HG02840 (cell line): ENCODE results near the gene KIF12.
"Not testable (repeated sequence)": the region's sequence is repeated elsewhere in the genome, so short reads cannot be mapped to it uniquely, and the experiment has no call there.

Source experiments
- ATAC-seq: cut with Tn5 transposase; IDR thresholded peaks from one replicate; pipeline ENCODE4 v1.9.1; 2021; ENCODE audit warnings: mild to moderate bottlenecking, moderate library complexity, moderate number of reproducible peaks; ENCODE audit not compliant: unreplicated experiment, low FRiP score

Gene KIF12

GRCh38 chr9:114087721-114088120 is 11.4 kb downstream of the KIF12 start:
- ATAC-seq: no peak

GRCh38 chr9:114086607-114087006 is 12.5 kb downstream of the KIF12 start:
- no peak for ATAC-seq

GRCh38 chr9:114086009-114086408 is 13.1 kb downstream of the KIF12 start:
- ATAC-seq: no peak

- ATAC-seq: no peak
These were observed 13.7 kb downstream of the KIF12 start for GRCh38 chr9:114085387-114085789.

GRCh38 chr9:114084282-114085073 is 14.6 kb downstream of the KIF12 start:
- ATAC-seq: no peak

GRCh38 chr9:114083666-114084065 is 15.4 kb downstream of the KIF12 start:
- ATAC-seq: no peak

GRCh38 chr9:114082763-114083412 is 16.2 kb downstream of the KIF12 start:
- ATAC-seq: not testable (repeated sequence)

GRCh38 chr9:114082017-114082762 is 16.9 kb downstream of the KIF12 start:
- no peak for ATAC-seq

GRCh38 chr9:114081441-114082016 is 17.6 kb downstream of the KIF12 start:
- ATAC-seq: no peak

GRCh38 chr9:114080773-114081440 is 18.2 kb downstream of the KIF12 start:
- ATAC-seq: no peak

- ATAC-seq: no peak
These were observed 18.8 kb downstream of the KIF12 start for GRCh38 chr9:114080195-114080772.

- no peak for ATAC-seq
These were observed 20.3 kb downstream of the KIF12 start for GRCh38 chr9:114078781-114079156.

- no peak for ATAC-seq
These were observed 20.9 kb downstream of the KIF12 start, which contains the start of gene AMBP for GRCh38 chr9:114078021-114078780. Gene AMBP (minus strand): TSS chr9:114078300. CDS start chr9:114078209, 91 bp downstream.

- ATAC-seq: no peak
These were observed 21.8 kb downstream of the KIF12 start for GRCh38 chr9:114077162-114077837.

- ATAC-seq: no peak
These were observed 22.6 kb downstream of the KIF12 start for GRCh38 chr9:114076237-114077161.

GRCh38 chr9:114075602-114076001 is 23.5 kb downstream of the KIF12 start:
- ATAC-seq: no peak
